GM12801 (cell line): Measurements from ENCODE around the gene RABL3.

Experiments used
- CTCF ChIP-seq: IDR thresholded peaks from one replicate; pipeline ENCODE4 v1.5.1; 2011; ENCODE audit warnings: control low read depth; ENCODE audit not compliant: insufficient read length; ENCODE audit errors: extremely low read depth

The RABL3 gene

GRCh38 chr3:120637851-120638559 lies 104.3 kb downstream of the RABL3 start:
- no peak for TF ChIP-seq CTCF

GRCh38 chr3:120636795-120637401 lies 105.4 kb downstream of the RABL3 start:
- no peak for TF ChIP-seq CTCF
